HL-60/S4 (cell line): ENCODE results near the gene RRP7A.
"Not testable (repeated sequence)": the region's sequence is repeated elsewhere in the genome, so short reads cannot be mapped to it uniquely, and the experiment has no call there.

ENCODE experiments used
- in situ Hi-C: fragments of 300-500 bp; cut with MboI; formaldehyde crosslinking; loops from 2 replicates; pipeline ENCODE4 v1.14.3; 2022; ENCODE audit warnings: low sequenced_read_pairs

RRP7A gene, protein sequence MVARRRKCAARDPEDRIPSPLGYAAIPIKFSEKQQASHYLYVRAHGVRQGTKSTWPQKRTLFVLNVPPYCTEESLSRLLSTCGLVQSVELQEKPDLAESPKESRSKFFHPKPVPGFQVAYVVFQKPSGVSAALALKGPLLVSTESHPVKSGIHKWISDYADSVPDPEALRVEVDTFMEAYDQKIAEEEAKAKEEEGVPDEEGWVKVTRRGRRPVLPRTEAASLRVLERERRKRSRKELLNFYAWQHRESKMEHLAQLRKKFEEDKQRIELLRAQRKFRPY

DNA sequence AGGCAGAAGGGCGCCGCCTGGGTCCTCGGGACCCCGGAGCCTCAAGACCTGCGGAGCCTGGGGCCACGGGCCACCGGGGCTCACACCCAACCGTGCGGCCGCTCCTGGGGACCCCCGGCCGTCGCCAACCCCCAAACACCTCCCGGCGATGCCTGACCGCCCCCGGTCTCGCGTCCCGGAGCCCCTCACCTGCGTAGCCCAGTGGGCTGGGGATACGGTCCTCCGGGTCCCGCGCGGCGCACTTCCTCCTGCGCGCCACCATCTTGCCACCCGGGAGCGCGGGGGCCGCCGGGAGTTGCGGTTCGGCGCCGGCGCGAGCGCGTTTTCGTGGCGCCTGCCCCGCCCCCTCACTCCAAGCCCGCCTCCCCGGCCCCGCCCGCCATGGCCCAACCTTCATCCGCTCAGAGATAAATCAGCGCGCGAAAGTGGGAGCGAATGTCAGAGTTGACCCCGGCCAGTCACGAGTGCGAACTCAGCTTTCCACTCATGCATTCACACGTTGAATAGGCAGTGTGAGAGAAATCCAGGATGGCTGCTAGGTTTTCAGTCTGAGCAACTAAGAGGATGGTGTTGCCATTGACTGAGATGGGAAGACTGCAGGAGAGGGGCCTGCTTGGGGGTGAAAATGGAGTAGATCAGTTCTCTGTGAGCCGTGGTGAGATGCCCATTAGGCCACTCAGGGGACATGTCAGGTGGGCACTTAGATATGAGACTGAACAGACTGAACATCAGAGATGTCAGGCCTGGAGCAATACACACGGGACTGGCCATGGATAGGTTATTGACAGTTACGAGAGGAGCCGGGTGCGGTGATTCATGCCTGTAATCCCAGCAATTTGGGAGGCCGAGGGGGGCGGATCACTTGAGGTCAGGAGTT is at the start of gene RRP7A:
RRP7A (minus strand) TSS at position 272 of the 877 bp plus-strand sequence; CDS start at position 262, 10 bp downstream.
- in situ Hi-C loops: no loop called here

DNA sequence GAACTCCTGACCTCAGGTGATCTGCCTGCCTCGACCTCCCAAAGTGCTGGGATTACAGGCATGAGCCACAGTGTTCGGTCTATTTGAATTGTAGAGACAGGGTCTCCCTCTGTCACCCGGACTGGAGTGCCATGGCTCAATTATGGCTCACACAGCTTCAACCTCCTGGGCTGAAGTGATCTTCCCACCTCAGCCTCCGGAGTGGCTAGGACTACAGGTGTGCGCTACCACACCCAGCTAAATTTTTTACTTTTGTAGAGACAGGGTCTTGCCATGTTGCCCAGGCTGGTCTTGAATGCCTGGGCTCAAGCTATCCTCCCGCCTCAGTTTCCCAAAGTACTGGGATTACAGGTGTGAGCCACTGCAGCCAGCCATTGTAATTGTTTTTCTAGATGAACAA is 48.4 kb upstream of the RRP7A start:
- in situ Hi-C loops: not testable (repeated sequence)

DNA sequence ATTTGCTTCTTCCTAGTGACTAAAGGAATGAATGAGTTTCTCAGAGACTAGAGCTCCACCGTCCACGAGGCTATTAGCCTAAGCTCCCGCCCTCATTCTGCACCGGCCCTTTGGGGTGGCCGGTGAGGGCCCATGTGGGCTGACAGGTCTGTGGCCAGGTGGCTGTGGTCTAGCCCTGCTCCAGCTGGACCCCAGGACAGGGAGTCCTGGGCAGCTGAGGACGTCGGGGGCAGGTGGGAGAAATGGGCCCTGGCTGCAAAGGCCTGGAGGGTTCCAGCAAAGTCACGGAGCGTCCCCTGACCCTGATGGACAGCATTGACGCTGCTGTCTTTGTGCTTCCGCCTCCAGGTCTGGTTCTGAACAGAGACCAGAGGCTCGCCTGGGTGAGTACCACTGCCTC is 46.4 kb upstream of the RRP7A start:
- in situ Hi-C loops: no loop called here

DNA sequence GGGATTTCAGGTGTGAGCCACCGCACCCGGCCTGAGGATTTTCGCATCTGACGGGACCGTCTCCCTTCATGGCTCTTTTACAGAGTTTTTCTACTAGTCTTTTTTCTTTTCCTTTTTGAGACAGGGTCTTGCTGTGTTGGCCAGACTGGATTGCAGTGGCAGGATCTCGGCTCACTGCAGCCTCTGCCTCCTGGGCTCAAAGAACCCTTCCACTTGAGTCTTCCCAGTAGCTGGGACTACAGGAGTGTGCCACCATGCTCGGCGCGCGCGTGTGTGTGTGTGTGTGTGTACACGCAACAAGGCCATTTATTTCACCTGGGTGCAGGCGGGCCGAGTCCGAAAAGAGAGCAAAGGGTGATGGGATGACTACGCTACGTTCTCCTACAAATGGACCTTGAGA is 45.1 kb upstream of the RRP7A start:
- in situ Hi-C loops: no loop called here

DNA sequence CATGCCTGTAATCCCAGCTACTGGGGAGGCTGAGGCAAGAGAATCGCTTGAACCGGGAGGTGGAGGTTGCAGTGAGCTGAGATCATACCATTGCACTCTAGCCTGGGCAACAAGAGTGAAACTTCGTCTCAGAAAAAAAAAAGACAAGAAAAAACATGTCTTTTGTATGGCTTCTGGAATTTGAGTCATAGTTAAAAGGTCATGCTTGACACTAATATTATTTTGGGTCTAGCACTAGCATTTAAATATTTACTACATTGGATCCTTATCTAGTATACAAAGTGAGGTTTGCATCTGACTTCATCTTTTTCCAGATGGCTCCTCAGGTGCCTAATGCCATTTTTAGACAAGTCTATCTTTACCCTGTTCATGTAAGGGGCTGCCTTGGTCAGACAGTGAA is 44.3 kb upstream of the RRP7A start:
- in situ Hi-C loops: not testable (repeated sequence)

DNA sequence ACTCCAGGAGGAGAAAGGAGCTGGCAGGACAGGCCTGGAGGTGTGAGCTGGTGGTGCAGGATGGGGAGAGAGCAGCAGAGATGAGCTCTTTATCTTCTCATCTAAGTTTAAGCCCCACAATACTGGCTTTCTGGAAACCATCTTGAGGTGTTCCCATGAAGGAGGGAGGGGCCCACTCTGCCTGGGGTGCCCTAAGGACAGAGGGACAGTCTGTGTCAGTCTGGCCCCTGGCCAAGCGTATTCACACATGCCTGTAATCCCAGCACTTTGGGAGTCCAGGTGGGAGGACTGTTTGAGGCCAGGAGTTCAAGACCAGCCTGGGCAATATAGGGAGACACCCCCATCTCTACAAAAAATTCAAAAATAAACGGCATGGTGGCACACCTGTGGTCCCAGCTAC is 43.1 kb upstream of the RRP7A start:
- in situ Hi-C loops: no loop called here

DNA sequence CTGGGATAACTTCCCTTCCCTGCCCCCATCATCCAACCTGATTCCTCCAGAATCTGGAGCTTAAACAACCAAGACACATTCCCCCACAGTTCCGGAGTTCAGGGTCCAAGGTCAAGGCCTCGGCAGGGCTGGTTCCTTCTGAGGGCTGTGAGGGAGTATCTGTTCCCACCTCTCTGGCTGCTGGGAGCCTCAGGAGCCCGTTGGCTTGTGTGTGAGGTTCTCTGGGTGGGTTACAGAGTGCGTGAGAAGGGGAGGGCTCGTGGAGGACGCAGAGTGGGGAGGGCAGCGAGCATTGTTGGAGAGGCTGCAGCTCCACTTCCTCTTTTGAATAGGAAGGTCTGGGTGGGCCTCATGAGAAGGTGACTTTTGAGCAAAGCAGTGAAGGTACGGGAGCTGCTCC is 42.7 kb upstream of the RRP7A start:
- in situ Hi-C loops: no loop called here

DNA sequence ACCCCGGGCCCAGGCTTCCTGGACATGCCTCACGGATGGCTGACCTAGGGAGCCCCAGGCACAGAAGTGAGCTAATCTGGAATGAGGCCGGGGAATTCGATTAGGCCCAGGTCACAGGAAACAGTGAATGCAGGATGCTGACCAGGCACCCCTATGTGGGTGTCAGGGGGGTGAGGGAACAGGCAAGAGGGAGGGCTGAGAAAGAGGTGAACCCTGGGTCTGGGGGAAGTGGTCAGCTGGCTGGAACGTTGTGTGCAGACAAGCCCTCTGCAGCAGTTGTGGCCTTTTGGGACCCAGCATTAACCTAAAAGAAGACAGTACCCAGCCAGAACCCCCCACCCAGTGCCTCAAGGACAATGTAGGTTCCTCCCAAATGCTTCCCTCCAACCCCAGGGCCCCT is 42.3 kb upstream of the RRP7A start:
- in situ Hi-C loops: no loop called here

DNA sequence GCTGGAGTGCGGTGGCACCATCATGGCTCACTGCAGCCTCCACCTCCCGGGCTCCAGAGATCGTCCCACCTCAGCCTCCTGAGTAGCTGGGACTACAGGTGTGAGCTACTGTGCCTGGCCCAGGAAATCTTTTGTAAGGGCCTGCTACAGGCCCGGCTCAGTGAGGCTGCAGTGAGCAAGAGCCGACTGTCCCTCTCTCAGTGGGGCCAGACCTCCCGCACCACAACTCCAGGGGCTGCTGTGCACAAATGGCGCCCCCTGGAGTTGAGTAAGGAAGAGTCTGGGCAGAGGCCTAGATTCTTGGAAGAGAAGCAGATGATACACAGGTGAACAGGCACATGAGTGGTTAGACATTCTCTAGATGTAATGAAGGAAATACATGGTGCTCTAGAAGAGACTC is 41.2 kb upstream of the RRP7A start:
- in situ Hi-C loops: no loop called here

DNA sequence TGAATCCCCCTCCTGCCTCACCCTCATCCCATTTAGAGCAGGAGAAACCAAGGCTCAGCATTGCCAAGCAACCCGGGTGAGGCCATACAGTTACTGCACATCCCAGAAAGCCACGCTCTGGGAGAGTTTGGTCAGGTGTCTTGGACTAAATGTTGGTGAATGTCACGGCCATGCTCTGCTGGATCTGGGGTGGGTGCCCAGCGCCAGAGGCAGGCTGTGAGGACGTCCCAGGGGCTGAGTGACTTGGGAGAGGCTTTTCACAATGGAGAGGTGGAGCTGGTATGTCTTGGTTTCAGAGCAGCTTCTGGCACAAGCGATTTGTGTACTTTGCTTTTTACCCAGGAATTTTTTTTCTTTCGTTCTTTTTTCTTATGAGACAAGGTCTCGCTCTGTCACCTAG is 40.8 kb upstream of the RRP7A start:
- in situ Hi-C loops: no loop called here

DNA sequence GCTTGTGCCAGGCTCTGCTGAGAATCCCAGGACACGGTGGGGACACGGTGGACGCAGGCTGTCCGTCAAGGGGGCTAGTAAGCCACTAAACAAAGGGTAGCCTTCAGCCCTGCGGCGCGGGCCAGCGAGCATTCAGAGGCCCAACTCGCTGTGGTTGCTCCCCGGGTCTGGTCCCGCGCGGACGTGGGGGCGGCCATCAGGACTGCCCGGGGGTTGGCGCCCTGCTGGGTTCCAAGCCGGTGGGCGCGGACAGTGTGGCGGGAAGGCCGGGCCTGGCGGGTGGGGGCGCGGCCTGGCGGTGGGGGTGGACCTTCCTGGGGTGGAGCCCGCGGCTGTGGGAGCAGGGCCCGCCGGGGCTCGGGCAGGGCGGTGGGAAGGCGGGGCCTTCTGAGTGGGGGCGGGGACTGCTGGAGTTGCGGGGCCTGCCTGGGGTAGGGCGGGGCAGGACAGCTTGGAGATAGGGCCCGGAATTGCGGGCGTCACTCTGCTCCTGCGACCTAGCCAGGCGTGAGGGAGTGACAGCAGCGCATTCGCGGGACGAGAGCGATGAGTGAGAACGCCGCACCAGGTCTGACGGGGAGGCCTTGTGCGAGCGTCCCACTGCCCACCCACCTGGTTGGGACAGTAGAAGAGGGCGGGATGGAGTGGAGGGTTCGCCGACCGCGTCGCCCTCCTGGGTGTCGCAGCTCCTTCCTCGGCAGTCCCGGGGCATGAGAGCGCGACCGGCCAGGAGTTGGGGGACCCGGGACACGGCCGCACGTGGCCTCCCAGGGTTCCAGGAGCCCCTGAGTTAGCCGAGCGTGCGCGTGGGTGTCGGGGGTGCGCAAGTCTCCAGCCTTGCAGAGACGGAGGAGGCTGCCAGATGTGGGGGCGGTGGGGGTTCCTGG is 34.1 kb upstream of the RRP7A start, which contains the start of gene SERHL2:
SERHL2 (plus strand) TSS at position 482 of the 887 bp plus-strand sequence; CDS start at position 547, 65 bp downstream.
- in situ Hi-C loops: no loop called here

DNA sequence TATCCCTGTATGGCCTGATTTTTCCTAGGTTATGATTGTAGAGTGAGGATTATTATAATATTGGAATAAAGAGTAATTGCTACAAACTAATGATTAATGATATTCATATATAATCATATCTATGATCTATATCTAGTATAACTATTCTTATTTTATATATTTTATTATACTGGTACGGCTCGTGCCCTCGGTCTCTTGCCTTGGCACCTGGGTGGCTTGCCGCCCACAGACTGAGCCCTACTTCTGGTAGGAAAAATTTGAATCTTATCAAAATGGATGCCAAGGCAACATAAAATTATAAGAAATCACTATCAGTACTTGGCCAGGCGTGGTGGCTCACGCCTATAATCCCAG is 32.7 kb upstream of the RRP7A start:
- in situ Hi-C loops: not testable (repeated sequence)

DNA sequence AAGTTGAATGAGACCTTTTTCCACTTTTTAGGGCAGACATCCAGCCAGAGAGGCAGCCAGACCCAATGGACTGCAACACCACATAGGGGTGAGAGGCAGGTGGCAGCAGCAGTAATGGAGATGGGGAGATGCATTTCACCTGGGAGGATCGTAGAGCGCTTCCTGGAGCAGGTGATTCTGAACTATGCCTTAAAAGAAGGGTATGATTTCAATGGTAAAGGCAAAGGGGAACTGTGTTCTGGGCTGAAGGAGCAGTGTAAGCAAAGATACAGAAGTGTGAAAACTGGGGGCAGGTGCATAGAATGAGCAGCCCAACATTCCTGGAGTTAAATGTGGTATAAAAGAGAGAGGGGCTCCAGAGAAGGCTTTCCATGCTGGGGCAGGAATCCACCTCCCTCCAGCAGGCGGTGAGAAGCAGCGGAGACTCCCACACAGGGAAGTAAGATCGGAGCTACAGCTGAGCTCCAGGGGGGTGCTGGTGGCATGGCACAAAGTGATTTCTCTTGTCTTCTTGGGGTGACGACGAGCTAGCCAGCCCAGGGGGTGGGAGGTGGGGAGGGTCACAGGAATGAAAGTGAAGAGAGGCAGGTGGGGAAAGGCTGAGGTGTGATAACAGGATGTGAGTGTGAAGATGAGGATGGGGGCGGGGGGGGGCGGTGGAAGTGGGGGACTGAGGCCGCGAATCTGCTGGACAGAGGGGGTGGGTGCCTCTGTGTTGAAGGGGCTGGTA is 29.9 kb upstream of the RRP7A start:
- in situ Hi-C loops: no loop called here

DNA sequence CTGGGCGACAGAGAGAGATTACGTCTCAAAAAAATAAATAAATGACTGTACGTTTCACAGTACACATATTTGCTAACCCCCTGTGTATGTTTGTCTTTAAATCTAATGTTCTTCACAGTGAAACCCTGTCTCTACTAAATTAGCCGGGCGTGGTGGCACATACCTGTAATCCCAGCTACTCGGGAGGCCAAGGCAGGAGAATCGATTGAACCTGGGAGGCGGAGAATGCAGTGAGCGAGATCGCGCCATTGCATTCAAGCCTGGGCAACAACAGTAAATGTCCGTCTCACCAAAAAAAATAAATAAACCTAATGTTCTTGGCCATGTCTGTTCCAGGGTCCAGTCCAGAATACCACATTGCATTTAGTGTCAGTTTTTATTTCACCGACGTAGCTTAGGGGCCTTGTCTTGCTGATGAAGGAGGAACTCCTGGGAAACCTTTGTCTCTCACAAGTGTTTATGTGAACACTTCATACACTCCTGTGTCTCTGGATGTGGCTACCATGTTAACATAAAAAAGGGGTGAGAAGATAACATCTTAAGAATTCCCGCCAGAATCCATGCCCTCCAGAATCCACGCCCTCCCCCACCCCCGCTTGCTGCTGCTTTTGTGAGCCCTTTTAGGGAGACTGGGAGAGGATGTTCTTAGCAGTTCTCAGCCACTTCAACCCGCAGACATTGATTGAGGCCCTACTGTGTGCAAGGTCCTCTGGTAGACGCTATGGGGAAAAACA is 29.2 kb upstream of the RRP7A start:
- in situ Hi-C loops: no loop called here

DNA sequence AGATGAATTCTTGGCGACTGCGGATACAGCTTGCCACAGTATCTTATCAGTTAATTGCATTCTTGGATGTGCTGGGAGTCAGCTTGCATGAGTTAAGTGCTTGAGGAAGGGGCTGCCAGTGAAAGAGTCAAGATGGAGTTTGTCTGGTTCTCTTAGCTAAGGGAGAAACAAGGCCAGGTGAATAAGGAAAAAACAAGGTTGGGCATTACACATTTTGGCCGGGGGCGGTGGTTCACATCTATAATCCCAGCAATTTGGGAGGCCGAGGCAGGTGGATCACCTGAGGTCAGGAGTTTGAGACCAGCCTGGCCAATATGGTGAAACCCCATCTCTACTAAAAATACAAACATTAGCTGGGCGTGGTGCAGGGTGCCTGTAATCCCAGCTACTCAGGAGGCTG is 28.5 kb upstream of the RRP7A start:
- in situ Hi-C loops: not testable (repeated sequence)

DNA sequence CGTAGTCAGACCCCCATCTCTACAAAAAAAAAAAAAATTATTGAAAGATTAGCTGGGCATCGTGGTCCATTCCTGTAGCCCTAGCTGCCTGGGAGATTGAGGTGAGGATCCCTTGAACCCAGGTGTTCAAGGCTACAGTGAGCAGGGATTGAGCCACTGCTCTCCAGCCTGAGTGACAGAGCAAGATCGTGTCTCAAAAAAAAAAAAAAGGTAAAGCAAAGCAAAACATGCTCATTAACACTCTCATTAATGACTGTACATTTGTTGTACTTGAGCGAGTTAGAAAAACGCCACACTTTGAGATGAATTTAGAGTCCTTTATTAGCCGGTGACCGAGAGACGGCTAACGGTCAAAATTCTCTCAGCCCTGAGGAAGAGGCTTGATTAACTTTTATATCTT is 28.0 kb upstream of the RRP7A start:
- in situ Hi-C loops: no loop called here

DNA sequence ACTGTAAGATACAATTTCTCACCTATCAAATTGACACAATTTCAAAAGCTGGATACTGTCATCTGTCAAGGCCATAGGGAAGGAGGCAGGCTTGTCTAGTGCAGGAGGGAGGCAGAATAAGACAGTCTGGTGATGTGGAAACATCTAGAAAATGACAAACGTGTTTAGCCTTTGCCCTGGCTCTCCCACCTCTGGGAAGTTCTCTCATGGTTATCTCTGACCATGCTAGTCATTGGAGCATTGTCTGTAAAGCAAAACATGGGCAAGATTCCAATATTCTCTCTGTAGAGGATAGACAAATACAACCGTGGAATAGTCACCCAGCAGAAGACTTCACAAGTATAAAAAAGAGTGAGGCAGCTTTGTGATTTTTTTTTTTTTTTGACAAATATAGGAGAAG is 25.1 kb upstream of the RRP7A start:
- in situ Hi-C loops: no loop called here

DNA sequence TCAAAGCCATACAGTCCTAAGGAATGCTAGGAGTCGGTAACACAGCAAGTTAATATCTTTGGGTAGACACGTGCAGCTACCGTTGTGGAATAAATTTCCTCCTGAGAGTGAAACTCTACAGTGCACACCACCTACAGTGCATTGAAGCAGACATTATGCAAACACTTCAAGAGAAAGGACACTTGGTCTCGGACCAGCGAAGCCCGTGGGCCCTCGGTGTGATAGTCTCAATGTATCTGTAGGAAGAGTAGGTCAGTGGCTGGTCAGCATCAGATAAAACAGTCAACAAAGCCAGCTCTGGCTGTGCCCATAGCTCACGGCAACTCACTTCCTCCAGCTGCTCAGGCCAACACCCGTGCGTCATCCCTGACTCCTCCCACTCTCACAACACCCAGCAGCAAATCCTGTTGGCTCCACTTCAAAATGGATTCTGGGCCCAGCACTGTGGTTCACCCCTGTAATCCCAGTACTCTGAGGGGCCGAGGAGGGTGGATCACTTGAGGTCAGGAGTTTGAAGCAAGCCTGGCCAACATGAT is 19.7 kb upstream of the RRP7A start:
- in situ Hi-C loops: not testable (repeated sequence)

DNA sequence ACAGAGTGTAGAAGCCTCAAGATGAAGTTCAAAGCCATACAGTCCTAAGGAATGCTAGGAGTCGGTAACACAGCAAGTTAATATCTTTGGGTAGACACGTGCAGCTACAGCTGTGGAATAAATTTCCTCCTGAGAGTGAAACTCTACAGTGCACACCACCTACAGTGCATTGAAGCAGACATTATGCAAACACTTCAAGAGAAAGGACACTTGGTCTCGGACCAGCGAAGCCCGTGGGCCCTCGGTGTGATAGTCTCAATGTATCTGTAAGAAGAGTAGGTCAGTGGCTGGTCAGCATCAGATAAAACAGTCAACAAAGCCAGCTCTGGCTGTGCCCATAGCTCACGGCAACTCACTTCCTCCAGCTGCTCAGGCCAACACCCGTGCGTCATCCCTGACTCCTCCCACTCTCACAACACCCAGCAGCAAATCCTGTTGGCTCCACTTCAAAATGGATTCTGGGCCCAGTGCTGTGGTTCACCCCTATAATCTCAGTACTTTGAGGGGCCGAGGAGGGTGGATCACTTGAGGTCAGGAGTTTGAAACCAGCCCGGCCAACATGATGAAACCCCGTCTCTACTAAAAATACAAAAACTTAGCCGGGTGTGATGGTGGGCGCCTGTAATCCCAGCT is 17.7 kb upstream of the RRP7A start:
- in situ Hi-C loops: not testable (repeated sequence)
